GM21360 (cell line): ENCODE measurements around the gene TUBGCP5.
"Not testable (repeated sequence)": the region's sequence is repeated elsewhere in the genome, so short reads cannot be mapped to it uniquely, and the experiment has no call there.

Source experiments
- ATAC-seq: cut with Tn5 transposase; IDR thresholded peaks from one replicate; pipeline ENCODE4 v1.9.1; 2021; ENCODE audit warnings: mild to moderate bottlenecking, moderate library complexity; ENCODE audit not compliant: unreplicated experiment

TUBGCP5 gene

DNA sequence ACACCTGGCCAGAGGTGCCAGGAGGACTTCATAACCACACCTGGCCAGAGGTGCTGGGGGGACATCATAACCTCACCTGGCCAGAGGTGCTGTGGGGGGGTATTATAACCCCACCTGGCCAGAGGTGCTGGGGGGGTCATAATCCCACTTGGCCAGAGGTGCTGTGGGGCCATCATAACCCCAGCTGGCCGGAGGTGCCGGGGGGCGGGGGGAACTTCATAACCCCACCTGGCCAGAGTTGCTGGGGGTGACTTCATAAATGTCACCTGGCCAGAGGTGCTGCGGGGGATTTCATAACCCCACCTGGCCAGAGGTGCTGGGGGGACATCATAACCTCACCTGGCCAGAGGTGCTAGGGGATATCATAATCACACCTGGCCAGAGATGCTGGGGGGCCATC is 4.2 kb upstream of the TUBGCP5 start:
- not testable (repeated sequence) for ATAC-seq

DNA sequence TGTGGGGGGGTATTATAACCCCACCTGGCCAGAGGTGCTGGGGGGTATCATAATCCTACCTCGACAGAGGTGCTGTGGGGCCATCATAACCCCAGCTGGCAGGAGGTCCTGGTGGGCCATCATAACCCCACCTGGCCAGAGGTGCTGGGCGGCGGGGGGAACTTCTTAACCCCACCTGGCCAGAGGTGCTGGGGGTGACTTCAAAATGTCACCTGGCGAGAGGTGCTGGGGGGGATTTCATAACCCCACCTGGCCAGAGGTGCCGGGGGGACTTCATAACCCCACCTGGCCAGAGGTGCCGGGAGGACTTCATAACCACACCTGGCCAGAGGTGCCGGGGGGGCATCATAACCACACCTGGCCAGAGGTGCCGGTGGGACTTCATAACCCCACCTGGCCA is 2.4 kb upstream of the TUBGCP5 start:
- ATAC-seq, result not testable (repeated sequence)

DNA sequence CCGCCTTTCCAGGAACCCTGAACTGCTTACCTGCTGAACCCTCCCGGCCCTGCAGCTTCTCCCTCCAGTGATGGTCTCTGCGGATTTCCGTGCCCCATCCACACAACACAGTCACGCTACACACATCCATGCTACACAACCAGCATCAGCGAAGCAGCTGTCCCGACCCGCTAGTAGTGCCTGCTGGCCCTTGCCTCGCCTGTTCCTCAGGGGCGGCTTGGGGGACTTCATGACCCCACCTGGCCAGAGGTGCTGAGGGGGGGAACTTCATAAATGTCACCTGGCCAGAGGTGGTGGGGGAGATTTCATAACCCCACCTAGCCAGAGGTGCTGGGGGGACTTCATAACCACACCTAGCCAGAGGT is 530 bp upstream of the TUBGCP5 start:
- ATAC-seq, result no peak

DNA sequence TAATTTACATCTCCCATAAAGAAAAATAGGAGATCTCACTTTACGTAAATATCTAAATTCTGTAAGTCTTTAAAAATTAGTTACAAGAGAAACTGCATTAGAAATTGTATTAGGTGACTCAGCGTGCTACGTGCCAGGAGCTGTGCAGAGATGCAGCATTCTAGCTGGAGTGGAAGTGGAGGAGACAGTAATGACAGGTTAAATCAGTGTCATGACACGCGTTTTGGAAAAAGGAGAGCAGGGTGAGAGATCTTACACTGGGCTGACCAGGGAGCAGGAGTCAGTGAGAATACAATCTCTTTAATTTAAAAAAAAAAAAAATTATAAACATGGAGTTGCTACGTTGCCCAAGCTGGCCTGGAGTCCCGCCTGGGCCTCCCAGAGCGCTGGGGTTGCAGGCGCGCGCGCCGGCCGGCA is 635 bp downstream of the TUBGCP5 start:
- peak; percentile 26 for ATAC-seq

DNA sequence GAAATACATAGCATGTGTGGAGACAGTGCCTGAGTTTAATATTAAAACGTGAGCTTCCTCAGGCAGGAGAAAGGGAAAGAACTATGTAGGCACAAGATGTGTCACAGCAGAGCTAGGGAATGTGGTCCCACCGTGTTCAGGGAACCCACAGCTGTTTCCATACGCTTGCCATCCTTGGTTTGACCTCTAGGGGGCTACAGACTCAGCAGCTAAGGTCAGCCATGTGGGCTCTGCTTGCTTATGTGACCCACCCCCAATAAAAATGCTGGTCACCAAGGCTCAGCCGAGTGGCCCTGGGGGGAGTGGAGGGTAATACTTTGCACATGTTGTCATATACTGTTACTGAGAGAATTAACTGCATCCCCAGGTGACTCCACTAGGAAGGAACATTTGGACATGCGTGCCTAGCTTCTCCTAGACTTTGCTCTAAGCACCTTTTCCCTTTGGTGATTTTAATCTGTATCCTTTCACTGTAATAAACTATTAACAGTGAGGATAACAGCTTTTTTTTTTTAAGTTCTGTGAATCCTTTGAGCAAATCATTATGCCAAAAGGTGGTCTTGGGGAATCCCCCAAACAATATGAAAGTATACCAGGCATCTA is 3.3 kb downstream of the TUBGCP5 start:
- ATAC-seq, result no peak

DNA sequence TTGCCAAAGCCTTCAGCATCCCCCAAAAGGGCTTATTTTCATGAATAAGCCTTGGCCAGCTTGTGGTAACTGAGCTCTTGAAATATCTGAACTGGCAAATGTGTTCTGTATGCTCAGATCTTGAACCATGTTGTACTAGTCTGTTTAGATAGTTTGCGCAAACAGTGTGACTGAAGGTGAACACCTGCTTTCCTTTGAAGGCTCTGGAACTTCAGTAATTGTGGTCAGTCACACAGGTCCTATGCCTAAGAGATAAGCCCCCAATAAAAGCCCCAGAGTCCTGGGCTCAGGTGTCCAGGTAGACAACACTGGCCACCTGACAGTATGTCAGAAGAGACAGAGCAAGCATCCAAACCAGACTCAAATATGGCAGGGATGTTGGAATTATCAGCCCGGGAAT is 5.4 kb downstream of the TUBGCP5 start:
- ATAC-seq, result no peak

DNA sequence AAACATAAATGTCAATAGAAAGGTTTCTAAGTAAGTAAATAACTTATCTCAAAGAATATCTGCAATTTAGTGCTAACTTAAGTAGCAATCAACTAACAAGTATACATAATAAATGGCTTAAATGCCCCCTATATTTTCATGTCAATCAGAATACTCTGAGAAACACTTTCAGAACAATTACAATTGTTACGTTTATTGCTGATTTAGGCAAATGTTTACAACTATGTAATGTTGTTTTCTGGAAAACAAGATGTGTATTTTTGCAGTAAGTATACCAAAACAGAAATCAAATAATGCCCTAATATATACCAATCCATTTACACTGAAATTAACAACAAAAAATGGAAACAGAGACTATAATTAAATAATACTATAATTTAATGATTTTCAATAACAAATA is 13.2 kb downstream of the TUBGCP5 start:
- no peak for ATAC-seq

DNA sequence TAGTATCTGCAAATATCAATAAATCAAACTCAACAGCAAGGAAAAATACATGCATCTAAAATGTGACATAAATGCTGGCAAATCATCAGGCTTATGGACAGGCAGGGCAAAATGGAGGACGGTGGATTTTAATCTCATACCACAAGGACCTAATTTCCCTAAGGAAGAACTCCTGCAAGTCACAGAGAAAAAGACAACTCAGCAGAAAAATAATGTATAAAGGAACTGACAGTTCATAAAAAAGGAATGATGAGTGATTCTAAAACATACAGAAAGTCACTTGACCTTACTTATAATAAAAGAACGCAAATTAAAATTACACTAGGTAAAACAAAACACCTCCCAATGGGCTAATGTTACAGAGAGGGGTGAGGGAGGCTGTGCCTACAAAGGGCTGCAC is 17.2 kb downstream of the TUBGCP5 start:
- ATAC-seq, result no peak

DNA sequence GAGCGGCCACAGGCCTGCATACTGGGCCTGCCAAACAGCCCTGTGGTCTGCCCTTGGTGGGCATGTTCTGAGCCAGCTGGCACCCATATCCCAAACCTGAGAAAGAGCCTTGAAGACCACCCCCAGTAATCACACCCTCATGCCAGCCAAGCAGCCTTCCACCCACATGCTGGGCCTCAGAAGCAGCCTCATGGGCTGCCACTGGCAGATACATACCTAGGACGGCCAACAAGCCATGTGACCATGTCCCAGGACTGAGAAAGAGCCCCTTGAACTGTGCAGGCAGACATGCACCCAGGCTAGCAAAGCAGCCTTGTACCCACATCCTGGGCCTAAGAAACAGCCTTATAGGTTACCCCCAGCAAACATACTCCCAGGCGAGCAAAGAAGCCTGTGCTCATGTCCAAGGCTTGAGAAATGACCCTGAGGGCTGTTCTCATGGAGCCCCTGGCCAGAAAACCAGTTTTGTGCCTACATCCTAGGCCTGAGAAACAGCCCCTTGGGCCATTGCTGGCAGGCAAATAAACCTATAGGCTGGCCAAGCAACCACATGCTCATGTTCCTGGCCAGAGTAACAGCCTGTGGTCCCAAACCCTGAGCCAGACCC is 24.9 kb downstream of the TUBGCP5 start:
- no peak for ATAC-seq

DNA sequence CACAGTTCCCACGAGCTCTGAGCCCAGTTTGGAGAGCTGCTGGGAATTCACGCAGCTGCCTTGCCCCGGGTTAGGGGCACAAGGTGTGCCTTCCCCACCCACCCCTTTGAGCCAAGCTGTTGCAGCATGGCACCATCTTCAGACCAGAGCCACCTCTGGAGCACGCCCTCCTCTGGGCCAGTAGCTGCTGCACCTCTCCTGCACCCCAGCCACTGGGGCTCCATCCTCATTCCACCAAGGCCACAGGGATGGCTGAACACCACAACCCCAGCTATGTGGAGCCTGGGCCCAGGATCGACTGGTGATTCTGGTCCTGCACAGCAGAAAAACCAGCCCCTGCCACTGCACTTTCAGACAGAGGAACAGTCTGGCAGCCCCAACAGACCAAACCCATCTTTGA is 25.7 kb downstream of the TUBGCP5 start:
- no peak for ATAC-seq

DNA sequence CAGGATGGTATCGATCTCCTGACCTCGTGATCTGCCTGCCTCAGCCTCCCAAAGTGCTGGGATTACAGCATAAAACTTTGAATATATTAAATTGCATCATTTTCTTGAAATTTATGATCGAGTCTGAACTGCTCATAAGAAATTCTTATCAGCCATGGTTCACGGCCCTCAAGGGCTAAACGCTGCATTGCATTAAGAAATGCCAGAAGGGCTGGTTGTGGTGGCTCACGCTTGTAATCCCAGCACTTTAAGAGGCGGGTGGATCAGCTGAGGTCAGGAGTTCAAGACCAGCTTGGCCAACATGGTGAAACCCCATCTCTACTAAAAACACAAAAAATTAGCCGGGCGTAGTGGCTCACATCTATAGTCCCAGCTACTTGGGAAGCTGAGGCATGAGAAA is 26.8 kb downstream of the TUBGCP5 start:
- ATAC-seq, result not testable (repeated sequence)

DNA sequence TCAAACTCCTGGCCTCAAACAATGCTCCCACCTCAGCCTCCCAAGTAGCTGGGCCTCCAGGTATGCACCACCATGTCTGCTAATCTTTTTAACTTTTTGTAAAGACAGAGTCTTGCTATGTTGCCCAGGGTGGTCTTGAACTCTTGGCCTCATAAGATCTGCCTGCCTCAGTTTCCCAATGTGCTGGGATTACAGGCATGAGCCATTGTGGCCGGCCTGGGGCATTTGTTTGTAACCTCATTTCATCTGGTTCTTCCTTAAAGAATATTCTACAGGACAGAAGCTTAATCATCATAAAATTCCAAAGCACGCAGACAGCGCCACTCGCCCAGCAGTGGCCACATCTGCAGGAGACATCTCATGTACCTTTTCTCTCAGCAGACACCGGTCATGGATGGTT is 35.6 kb downstream of the TUBGCP5 start:
- no peak for ATAC-seq

DNA sequence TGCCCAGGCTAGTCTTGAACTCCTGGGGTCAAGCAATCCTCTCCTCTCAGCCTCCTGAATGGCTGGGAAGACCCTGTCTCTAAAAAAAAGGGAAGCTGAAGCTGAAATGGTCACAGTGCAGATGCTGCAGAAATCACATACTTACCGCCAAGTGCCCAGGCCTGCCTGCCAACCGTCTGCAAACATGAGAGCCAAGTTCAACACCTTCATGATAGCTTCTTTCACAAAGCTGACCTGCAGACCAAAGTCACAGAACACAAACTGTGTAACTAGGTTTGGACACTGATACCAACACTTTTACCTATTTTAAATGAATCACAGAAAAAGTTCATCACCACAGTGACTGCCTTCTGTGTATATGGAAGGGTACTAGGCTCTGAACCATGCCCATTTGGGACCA is 36.4 kb downstream of the TUBGCP5 start:
- no peak for ATAC-seq

DNA sequence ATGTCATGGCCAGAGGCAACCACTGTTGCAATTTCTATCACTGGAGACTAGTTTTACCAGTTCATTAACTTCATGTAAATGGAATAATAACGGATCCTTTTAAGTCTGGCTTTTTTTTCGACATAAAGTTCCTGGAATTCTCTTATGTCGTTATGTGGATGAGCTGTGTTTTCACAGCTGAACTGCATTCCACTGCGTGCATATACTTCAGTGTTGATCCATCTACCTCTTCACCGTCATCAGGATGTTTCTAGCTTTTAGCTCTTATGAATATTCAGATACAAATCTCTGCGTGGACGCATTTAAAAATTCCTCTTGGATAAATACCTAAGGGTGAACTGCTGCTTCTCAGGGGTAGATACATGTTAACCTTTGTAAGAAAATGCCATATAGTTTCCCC is 43.6 kb downstream of the TUBGCP5 start:
- ATAC-seq, result no peak

DNA sequence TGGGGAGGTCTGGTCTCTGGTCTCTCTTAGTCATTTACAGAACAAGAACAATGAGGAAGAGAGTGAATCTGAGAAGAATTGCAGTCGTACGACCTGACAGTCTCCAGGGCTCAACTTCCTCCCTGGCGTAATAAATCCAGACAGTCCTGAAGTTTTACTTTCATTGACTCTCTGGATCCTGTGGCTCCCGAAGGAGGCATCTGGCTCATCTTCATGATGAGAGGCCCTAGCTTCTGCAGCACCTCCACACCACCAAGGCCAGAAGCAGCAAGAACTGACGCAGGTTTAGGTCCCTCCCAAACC is 47.4 kb downstream of the TUBGCP5 start:
- no peak for ATAC-seq

DNA sequence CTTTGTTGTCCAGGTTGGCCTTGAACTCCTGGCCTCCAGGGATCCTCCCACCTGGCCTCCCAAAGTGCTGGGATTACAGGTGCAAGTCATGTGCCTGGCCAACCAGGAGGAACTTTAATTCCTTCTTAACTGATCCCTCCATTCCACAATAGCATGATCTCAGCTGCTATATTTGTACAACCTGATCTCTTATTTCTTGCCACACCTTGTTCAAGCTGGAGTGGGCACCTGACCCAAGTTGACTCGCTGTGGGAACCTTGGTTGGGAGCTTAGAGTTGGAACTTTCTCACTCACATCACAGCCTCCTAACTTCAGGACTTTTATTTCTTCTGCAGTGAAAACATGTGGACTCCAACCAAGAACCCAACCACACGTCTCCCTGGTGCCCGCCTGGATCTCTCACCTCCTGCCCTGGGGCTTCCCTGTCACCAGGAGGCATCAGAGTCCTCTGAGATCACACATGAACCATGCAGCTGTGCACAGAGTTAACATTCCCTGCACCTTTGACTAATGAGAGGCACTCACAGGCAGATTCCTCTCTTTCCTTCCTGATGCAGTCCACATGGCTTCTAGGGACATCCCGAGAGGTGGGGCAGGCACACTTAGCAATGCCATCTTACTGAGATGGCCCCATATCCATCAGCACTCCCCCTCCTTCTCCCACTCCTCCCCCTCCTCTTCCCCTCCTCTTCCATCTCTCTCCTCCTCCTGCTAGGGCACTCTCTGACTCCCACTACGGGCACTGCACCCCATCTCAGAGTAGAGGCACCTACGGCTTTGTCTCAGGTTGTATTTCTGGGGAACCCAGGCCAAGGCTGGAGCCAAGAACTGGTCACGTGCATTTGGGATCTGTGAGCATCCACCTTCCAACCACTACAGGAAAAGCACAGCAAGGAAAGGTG is 49.5 kb downstream of the TUBGCP5 start:
- ATAC-seq, result no peak

DNA sequence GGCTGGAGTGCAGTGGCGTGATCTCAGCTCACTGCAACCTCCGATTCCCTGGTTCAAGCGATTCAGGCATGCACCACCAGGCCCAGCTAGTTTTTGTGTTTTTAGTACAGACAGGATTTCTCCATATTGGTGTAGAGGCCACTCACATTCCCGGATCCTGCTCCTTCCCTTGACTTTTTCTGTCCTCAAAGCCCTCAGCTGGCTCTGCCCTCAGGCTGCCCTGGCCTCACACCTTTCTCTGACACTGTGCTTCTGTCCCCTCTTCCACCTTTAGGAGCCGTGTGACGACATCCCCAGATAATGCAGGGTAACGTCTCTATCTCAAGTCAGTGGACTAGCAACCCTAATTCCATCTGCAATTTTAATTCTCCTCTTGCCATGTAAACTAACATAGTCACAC is 50.6 kb downstream of the TUBGCP5 start:
- no peak for ATAC-seq

DNA sequence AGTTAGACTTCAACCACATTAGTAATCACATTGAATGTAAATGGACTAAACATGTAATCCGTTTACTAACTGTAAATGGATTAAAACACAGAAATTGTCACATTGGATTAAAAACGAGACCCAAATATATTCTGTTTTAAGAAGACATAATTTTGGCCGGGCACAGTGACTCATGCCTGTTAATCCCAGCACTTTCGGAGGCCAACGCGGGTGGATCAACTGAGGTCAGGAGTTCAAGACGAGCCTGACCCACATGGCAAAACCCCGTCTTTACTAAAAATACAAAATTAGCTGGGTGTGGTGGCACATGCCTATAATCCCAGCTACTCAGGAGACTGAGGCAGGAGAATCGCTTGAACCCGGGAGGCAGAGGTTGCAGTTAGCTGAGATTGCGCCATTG is 57.4 kb downstream of the TUBGCP5 start:
- not testable (repeated sequence) for ATAC-seq

DNA sequence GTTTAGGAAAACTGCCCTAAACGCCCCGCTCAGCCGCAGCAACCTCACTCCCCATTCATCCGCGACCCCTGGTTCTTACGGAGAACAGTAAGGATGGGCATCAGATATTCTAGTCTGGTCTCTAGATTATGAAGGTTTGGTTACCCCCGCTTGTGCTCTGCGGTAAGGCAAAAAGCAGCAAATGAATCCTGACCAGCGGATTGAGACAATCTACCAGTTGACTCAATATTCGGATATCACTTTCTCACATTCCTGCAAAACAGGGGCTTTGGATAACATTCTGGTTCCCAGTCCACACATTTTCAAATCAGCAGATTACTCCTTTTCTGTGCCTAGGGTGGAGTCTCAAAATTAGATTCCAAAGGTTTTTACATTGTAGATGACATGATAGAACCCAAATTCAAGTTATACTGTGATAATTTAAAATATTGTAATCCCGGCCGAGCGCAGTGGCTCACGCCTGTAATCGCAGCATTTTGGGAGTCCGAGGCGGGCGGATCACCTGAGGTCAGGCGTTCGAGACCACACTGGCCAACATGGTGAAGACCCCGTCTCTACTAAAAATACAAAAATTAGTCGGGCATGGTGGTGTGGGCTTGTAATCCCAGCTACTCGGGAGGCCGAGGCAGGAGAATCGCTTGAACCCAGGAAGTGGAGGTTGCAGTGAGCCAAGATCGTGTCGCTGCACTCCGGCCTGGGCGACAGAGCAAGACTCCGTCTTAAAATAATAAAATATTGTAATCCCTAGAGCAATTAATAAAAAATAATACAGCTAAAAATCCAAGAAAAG is 58.1 kb downstream of the TUBGCP5 start:
- no peak for ATAC-seq

DNA sequence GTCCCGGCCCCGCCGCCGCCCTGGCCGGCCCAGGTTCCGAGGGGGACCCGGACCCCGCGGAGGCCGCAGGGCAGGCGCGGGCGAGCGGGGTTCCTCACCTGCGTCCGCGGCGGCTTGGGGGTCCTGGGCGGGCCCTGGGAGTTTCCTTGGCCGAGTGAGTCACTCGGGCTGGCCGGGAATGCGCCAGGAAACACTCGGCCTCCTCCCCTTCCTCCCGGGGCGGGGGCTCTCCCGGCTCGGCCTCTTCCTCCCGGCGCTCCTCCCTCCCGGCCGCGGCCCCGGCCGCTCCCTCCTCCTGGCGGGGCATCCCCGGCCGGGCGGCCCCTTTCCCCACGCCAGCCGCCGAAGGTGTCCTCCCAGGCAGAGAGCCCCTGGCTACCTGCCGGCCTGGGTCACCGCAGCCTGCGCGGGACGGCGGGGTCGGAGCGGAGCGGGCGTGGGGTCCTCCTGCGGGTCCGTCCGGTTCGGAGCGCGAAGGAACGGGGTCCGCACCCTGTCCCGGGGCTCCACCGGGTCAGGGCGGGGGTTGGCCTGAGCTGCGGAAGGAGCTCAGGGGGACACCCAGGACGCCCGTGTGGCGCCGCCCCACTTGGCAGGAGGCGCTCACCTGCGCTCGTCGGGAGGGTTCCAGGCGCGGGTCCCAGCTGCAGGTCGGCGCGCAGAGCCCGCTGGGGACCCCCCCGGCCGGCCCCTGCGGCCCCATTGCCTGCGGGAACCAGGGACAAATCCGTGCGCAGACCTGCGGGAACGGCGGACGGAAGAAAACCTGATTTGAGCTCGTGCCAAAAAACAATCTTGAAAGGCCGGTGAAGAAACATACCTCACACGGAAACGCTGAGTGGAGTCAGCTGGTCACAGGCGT is 58.9 kb downstream of the TUBGCP5 start, which contains the start of gene CYFIP1:
Gene CYFIP1, minus strand, starts transcription at position 180 of the 862 bp plus-strand sequence. CDS start 33,083 bp downstream, outside the sequence.
- peak; percentile 62 for ATAC-seq
